GM18508 (cell line): Measurements from ENCODE around the gene FCGR2B.

Experiments used
- ATAC-seq: cut with Tn5 transposase; IDR thresholded peaks from one replicate; pipeline ENCODE4 v1.9.1; 2021; ENCODE audit warnings: moderate number of reproducible peaks; ENCODE audit not compliant: insufficient read depth, unreplicated experiment

The FCGR2B gene

DNA sequence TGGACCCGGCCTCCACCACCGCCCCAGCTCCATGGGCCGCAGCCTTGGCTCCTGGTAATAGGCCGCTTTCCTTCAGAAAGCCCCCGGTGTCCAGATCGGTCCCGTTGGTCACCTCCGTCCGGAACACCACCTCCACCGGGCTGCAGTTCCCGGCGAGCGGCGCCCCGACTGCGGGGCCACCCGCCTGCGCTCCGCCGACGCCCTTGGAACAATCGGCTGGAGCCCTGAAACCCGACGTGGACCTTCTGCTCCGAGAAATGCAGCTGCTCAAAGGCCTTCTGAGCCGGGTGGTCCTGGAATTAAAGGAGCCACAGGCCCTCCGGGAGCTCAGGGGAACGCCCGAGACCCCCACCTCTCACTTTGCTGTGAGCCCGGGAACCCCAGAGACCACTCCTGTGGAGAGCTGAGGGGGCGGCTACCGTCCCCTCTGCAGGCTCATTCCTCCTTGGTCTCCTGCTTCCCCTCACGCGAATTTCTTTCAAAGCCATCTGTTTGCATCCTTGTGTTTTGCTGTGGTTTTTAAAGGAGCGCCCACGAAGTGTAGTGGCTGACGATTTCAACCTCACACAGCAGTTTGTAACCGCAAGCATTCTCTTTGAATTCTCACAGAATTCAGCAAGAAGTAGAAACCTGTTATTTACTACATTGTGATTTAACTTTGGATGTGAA lies 64.4 kb downstream of the FCGR2B start:
- no peak for ATAC-seq
